HG02973 (cell line): ENCODE measurements around the gene CPA1.

Experiments used
- ATAC-seq: cut with Tn5 transposase; IDR thresholded peaks from one replicate; pipeline ENCODE4 v1.9.1; 2021; ENCODE audit warnings: moderate library complexity; ENCODE audit not compliant: unreplicated experiment

Gene CPA1

GRCh38 chr7:130379921-130380860, at the start of gene CPA1:
TSS of gene CPA1 (plus strand) at chr7:130380494. CDS start at chr7:130380521, 27 bp downstream.
- ATAC-seq: no peak

- ATAC-seq: no peak
Observed at GRCh38 chr7:130332259-130333053, 47.8 kb upstream of the CPA1 start.

- no peak for ATAC-seq
Observed at GRCh38 chr7:130333832-130334231, 46.5 kb upstream of the CPA1 start.

GRCh38 chr7:130334274-130334673, 46.0 kb upstream of the CPA1 start:
- no peak for ATAC-seq

- ATAC-seq: no peak
Observed at GRCh38 chr7:130337410-130337971, 42.8 kb upstream of the CPA1 start.

- ATAC-seq: no peak
Observed at GRCh38 chr7:130338233-130338632, 42.1 kb upstream of the CPA1 start.

- ATAC-seq: no peak
Observed at GRCh38 chr7:130341882-130342281, 38.4 kb upstream of the CPA1 start.

GRCh38 chr7:130342701-130343380, 37.5 kb upstream of the CPA1 start:
- no peak for ATAC-seq

- no peak for ATAC-seq
Observed at GRCh38 chr7:130344271-130344866, 35.9 kb upstream of the CPA1 start, which contains the start of gene CPA5. TSS of gene CPA5 (plus strand) at chr7:130344816. CDS start at chr7:130346486, 1,670 bp downstream.

- ATAC-seq: no peak
Observed at GRCh38 chr7:130345136-130345535, 35.2 kb upstream of the CPA1 start.

GRCh38 chr7:130345725-130346124, 34.6 kb upstream of the CPA1 start:
- no peak for ATAC-seq

- no peak for ATAC-seq
Observed at GRCh38 chr7:130346177-130346905, 34.0 kb upstream of the CPA1 start.

GRCh38 chr7:130346941-130347340, 33.4 kb upstream of the CPA1 start:
- no peak for ATAC-seq

GRCh38 chr7:130349911-130350782, 30.1 kb upstream of the CPA1 start:
- no peak for ATAC-seq

GRCh38 chr7:130350945-130351790, 29.1 kb upstream of the CPA1 start:
- ATAC-seq: no peak

- no peak for ATAC-seq
Observed at GRCh38 chr7:130351791-130352090, 28.6 kb upstream of the CPA1 start.

- no peak for ATAC-seq
Observed at GRCh38 chr7:130352194-130353074, 27.9 kb upstream of the CPA1 start.
